ENCODE results near the gene FTCD. TPM values are rescaled to one million over a fixed set of nuclear protein-coding genes. Genes with fewer than 3 reads are reported as not detected.

The FTCD gene
- total and polyA plus RNA-seq, 2 experiments from 2014 or later, result not detected

DNA sequence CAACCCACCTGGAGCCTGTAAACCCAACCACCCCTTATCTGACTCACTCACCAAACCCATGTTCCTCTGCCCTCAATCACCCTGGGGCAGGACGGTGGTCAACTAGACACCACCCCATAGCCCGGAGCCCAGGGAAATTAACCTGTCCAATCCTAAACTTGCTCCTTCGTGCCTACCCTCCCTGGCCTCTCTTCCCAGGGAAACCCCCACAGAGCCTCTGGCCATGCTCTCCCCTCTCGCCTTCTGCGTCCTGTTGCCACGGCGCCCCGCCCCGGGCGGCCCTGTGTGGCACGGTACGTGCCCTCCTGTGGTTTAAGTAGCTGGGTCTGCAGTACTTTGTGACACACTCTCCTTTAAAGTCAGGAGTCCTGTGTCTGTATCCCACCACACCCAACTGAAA is 4.0 kb upstream of the FTCD start:
- Histone ChIP-seq H4K20me1 (ENCODE audit: insufficient read depth) (no peaks in the 10 kb centered on the region), H3K4me1 (ENCODE audit: insufficient read depth) (no peaks in the 10 kb centered on the region), H3K4me3 (no peak overlapping the region), H3K9me3 (ENCODE audit: low read depth) (no peaks in the 10 kb centered on the region), H3K79me2 (ENCODE audit: insufficient read depth) (no peaks in the 10 kb centered on the region), H3K27me3 (replicated peaks; ENCODE audit: insufficient read depth) (no peaks in the 10 kb centered on the region), H3K4me2 (ENCODE audit: unreplicated experiment) (no peak overlapping the region), H3K9ac (no peak overlapping the region), H3K9me2 (ENCODE audit: insufficient read depth) (no peaks in the 10 kb centered on the region), H3F3A (ENCODE audit: insufficient read depth) (no peaks in the 10 kb centered on the region), H2AFZ (no peak overlapping the region), H3K36me3 (ENCODE audit: low read depth) (no peaks in the 10 kb centered on the region), H3K27ac (no peak overlapping the region)
- DNase-seq, result no peak
- 88 to 89% methylated on average over 12 of the region's 12 CpGs for WGBS, 2 experiments (ENCODE audit: low coverage in 1 of 2, low lambda C conversion rate in 2 of 2, missing lambda C conversion rate in 2 of 2)
- TF ChIP-seq EZH2phosphoT487 (IDR thresholded peaks at IDR 0.05; ENCODE audit: insufficient read depth, low read depth) (no peak), EZH2 (IDR thresholded peaks at IDR 0.05; ENCODE audit: insufficient read depth, poor library complexity, severe bottlenecking) (no peak)
- in situ Hi-C loops (cut with MboI), result no loop called here

DNA sequence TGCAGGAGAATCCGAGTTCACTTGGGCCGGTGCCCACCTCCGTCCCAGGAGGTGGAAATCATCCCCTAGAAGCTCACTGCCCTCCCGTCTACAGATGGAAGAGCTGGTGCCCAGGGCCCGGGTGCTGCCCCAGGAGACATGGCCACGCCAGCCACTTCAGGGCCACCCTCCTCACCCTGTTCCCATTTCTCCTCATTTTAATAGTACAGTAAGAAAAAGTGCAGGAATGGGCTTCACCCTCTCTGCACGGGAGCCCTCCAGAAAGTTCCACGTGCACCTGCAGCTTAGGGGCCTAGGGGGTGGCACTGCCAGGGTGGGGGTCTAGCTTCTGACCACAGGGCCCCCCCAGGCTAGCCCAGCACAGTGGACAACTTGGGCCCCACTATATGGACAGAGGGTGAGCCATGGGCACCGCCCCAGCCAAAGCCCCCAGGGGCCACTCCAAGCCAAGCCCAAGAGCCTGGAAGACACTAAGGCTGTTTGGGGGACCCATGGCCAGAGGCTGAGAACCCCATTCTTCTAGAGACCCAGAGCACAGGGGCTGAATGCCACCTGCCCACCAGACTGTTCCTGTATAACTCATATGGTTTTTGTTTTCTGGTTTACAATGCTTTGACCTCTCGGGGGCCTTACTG is 3.4 kb upstream of the FTCD start:
- H3K27ac ChIP-seq, result no peak overlapping the region
- H3F3A ChIP-seq (ENCODE audit: insufficient read depth), result no peaks in the 10 kb centered on the region
- H4K20me1 ChIP-seq (ENCODE audit: insufficient read depth), result no peaks in the 10 kb centered on the region
- no peak overlapping the region for H2AFZ ChIP-seq
- no peaks in the 10 kb centered on the region for H3K9me3 ChIP-seq (ENCODE audit: low read depth)
- no peak for DNase-seq
- no peaks in the 10 kb centered on the region for H3K9me2 ChIP-seq (ENCODE audit: insufficient read depth)
- H3K36me3 ChIP-seq (ENCODE audit: low read depth), result no peaks in the 10 kb centered on the region
- in situ Hi-C loops (cut with MboI), result no loop called here
- H3K4me1 ChIP-seq (ENCODE audit: insufficient read depth), result no peaks in the 10 kb centered on the region
- TF ChIP-seq EZH2 (IDR thresholded peaks at IDR 0.05; ENCODE audit: insufficient read depth, poor library complexity, severe bottlenecking) (no peak), EZH2phosphoT487 (IDR thresholded peaks at IDR 0.05; ENCODE audit: insufficient read depth, low read depth) (no peak)
- WGBS, 2 experiments (ENCODE audit: low coverage in 1 of 2, low lambda C conversion rate in 2 of 2, missing lambda C conversion rate in 2 of 2), result 77 to 86% methylated on average over 9 to 10 of the region's 10 CpGs
- no peak overlapping the region for H3K4me3 ChIP-seq
- H3K9ac ChIP-seq, result no peak overlapping the region
- no peak overlapping the region for H3K4me2 ChIP-seq (ENCODE audit: unreplicated experiment)
- no peaks in the 10 kb centered on the region for H3K79me2 ChIP-seq (ENCODE audit: insufficient read depth)
- H3K27me3 ChIP-seq (replicated peaks; ENCODE audit: insufficient read depth), result no peaks in the 10 kb centered on the region

DNA sequence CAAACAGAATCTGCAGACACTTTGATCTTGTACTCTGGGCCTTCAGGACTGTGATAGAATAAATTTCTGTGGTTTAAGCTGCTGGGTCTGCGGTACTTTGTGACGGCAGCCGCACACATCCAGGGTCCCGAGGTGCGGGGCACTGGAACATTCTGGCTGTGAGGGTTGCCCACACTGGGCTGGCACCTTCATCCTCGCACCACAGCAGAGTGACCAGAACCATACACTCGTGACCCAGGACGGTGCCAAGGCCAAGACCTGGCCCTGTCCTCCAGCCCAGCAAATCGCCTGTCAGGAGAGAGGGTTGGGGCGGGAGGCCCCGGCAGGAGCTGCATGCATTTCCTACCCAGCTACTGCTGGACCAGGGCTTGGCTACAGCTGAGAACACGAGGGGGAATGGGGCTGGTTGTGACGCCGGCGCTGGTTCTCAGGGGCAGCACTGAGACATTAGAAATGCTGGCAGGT is 2.6 kb upstream of the FTCD start:
- Histone ChIP-seq H3K36me3 (ENCODE audit: low read depth) (no peaks in the 10 kb centered on the region), H3K4me3 (no peak overlapping the region), H3K79me2 (ENCODE audit: insufficient read depth) (no peaks in the 10 kb centered on the region), H3K9ac (no peak overlapping the region), H3K4me2 (ENCODE audit: unreplicated experiment) (no peak overlapping the region), H4K20me1 (ENCODE audit: insufficient read depth) (no peaks in the 10 kb centered on the region), H3K27me3 (replicated peaks; ENCODE audit: insufficient read depth) (no peaks in the 10 kb centered on the region), H2AFZ (no peak overlapping the region), H3F3A (ENCODE audit: insufficient read depth) (no peaks in the 10 kb centered on the region), H3K27ac (no peak overlapping the region), H3K9me2 (ENCODE audit: insufficient read depth) (no peaks in the 10 kb centered on the region), H3K9me3 (ENCODE audit: low read depth) (no peaks in the 10 kb centered on the region), H3K4me1 (ENCODE audit: insufficient read depth) (no peaks in the 10 kb centered on the region)
- WGBS, 2 experiments (ENCODE audit: low coverage in 1 of 2, low lambda C conversion rate in 2 of 2, missing lambda C conversion rate in 2 of 2), result 82 to 87% methylated on average over 15 of the region's 15 CpGs
- in situ Hi-C loops (cut with MboI), result no loop called here
- no peak for DNase-seq
- TF ChIP-seq EZH2 (IDR thresholded peaks at IDR 0.05; ENCODE audit: insufficient read depth, poor library complexity, severe bottlenecking), result no peak
- no peak for TF ChIP-seq EZH2phosphoT487 (IDR thresholded peaks at IDR 0.05; ENCODE audit: insufficient read depth, low read depth)

DNA sequence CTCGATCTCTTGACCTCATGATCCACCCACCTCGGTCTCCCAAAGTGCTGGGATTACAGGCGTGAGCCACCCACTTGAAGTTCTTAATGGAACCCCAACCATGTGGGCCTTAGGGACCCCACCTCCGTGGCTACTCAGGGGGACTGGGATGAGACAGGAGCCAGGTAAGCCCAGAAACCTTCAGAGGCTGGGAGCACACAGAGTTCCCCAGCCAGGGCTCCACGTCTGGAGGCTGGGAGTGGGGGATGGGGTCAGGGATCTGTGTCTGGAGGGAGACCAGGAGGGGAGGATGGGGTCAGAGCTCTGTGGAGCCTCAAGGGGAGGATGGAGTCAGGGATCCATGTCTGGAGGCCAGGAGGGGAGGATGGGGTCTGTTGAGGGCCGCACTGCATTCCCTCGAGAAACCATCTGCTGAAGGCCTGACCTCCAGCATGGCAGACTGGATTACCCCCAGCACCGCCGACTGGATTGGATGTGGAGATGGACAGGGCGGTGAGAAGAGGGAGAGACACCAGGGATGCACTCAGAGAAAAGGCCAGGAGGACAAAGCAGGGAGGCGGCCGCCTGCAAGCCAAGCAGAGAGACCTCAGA is 2.1 kb upstream of the FTCD start:
- no peak overlapping the region for H3K27ac ChIP-seq
- H3K79me2 ChIP-seq (ENCODE audit: insufficient read depth), result no peaks in the 10 kb centered on the region
- no peaks in the 10 kb centered on the region for H4K20me1 ChIP-seq (ENCODE audit: insufficient read depth)
- no peaks in the 10 kb centered on the region for H3K9me2 ChIP-seq (ENCODE audit: insufficient read depth)
- no peak overlapping the region for H3K4me2 ChIP-seq (ENCODE audit: unreplicated experiment)
- H3K36me3 ChIP-seq (ENCODE audit: low read depth), result no peaks in the 10 kb centered on the region
- no peaks in the 10 kb centered on the region for H3K27me3 ChIP-seq (replicated peaks; ENCODE audit: insufficient read depth)
- no peak overlapping the region for H2AFZ ChIP-seq
- WGBS, 2 experiments (ENCODE audit: low coverage in 1 of 2, low lambda C conversion rate in 2 of 2, missing lambda C conversion rate in 2 of 2), result 85 to 86% methylated on average over 12 of the region's 12 CpGs
- H3K9ac ChIP-seq, result no peak overlapping the region
- no peaks in the 10 kb centered on the region for H3K4me1 ChIP-seq (ENCODE audit: insufficient read depth)
- H3K9me3 ChIP-seq (ENCODE audit: low read depth), result no peaks in the 10 kb centered on the region
- H3K4me3 ChIP-seq, result no peak overlapping the region
- TF ChIP-seq EZH2 (IDR thresholded peaks at IDR 0.05; ENCODE audit: insufficient read depth, poor library complexity, severe bottlenecking), result no peak
- no peak for TF ChIP-seq EZH2phosphoT487 (IDR thresholded peaks at IDR 0.05; ENCODE audit: insufficient read depth, low read depth)
- in situ Hi-C loops (cut with MboI), result no loop called here
- H3F3A ChIP-seq (ENCODE audit: insufficient read depth), result no peaks in the 10 kb centered on the region
- no peak for DNase-seq
